A549 (cell line): ENCODE data around the gene RRP12. TPM values are rescaled to one million over a fixed set of nuclear protein-coding genes. Genes with fewer than 3 reads are reported as not detected.

Experiments
- ATAC-seq, 2 experiments: fragments of 200-7000 bp in 1 of 2; fragments of >200 bp in 1 of 2; cut with Nextera tagmentation in 1 of 2; cut with Tn5 transposase in 1 of 2; 3 replicates each; pipeline versions ENCODE4 v1.8.0 to v1.9.1; 2018 to 2020; ENCODE audit warnings: mild to moderate bottlenecking in 1 of 2, moderate library complexity in 1 of 2
- CTCF ChIA-PET: fragments of 300-600 bp; sonication (Branson Sonifier 250); formaldehyde crosslinking; extraction: SDS; loops from one replicate; lab custom pipeline; 2021; ENCODE audit warnings: antibody characterized with exemption, inconsistent platforms; lab: Yijun Ruan, JAX
- POLR2A ChIA-PET: fragments of 350-600 bp; formaldehyde crosslinking; extraction: SDS; loops from one replicate; lab custom pipeline; 2021; ENCODE audit warnings: antibody characterized with exemption, inconsistent platforms; lab: Yijun Ruan, JAX
- DNase-seq, 2 experiments: peaks; one replicate each; pipeline versions ENCODE4 v3.0.0 to v3.0.0-alpha.2; 2011 to 2016; ENCODE audit warnings: low read depth in 1 of 2, low spot score in 1 of 2
- FAIRE-seq: peaks from 2 replicates; lab custom pipeline; 2011; peaks lifted over from hg19 to GRCh38; lab: Jason Lieb, UNC
- H3K27ac ChIP-seq, 2 experiments: fragments of >200 bp; sonication (Bioruptor Twin); formaldehyde crosslinking; 3 replicates each; pipeline ENCODE4 v1.5.1; 2016 to 2017
- H3K4me1 ChIP-seq: fragments of >200 bp; sonication (Bioruptor Twin); formaldehyde crosslinking; 3 replicates; pipeline ENCODE4 v1.6.1; 2016
- H3K4me2 ChIP-seq: fragments of >200 bp; sonication (Bioruptor Twin); formaldehyde crosslinking; 3 replicates; pipeline ENCODE4 v1.6.1; 2016
- H3K4me3 ChIP-seq: fragments of >200 bp; sonication (Bioruptor Twin); formaldehyde crosslinking; 3 replicates; pipeline ENCODE4 v1.5.1; 2016
- H3K9me3 ChIP-seq: fragments of >200 bp; sonication (Bioruptor Twin); formaldehyde crosslinking; 3 replicates; pipeline ENCODE4 v1.6.1; 2016
- BHLHE40 ChIP-seq: IDR thresholded peaks from 2 replicates; pipeline ENCODE4 v1.6.1; 2012; ENCODE audit warnings: low read depth, low read length, inconsistent platforms
- E2F6 ChIP-seq: IDR thresholded peaks from 2 replicates; pipeline ENCODE4 v1.6.1; 2012; ENCODE audit warnings: low read depth, borderline replicate concordance
- EP300 ChIP-seq, 2 experiments: fragments of >200 bp; sonication (Bioruptor Twin); formaldehyde crosslinking; IDR thresholded peaks; 2 replicates in 1 of 2; 3 replicates in 1 of 2; pipeline ENCODE4 v1.6.1; 2016 to 2017
- ESRRA ChIP-seq: fragments of 150-350 bp; IDR thresholded peaks from 2 replicates; pipeline ENCODE4 v1.6.1; 2014; ENCODE audit warnings: mild to moderate bottlenecking, low read length, borderline replicate concordance
- FOSB ChIP-seq: fragments of 250-450 bp; sonication (Bioruptor Pico); IDR thresholded peaks from 2 replicates; pipeline ENCODE4 v1.5.0; 2020; ENCODE audit warnings: mild to moderate bottlenecking, moderate library complexity
- FOSL2 ChIP-seq, 2 experiments: fragments of 450-650 bp in 1 of 2; fragments of >200 bp in 1 of 2; sonication (Bioruptor Twin) in 1 of 2; formaldehyde crosslinking; IDR thresholded peaks; 2 replicates each; pipeline versions ENCODE4 v1.5.0 to v1.6.1; 2016 to 2020; ENCODE audit warnings: mild to moderate bottlenecking in 1 of 2, moderate library complexity in 1 of 2
- HEYL ChIP-seq: fragments of 250-450 bp; sonication (Bioruptor Pico); IDR thresholded peaks from 2 replicates; pipeline ENCODE4 v1.8.0; 2021; ENCODE audit warnings: mild to moderate bottlenecking, moderate library complexity
- HMGXB4 ChIP-seq: fragments of 250-450 bp; sonication (Bioruptor Pico); IDR thresholded peaks from 2 replicates; pipeline ENCODE4 v1.5.0; 2021; ENCODE audit warnings: mild to moderate bottlenecking, moderate library complexity, borderline replicate concordance
- HOXB5 ChIP-seq: fragments of 250-450 bp; sonication (Bioruptor Pico); IDR thresholded peaks from 2 replicates; pipeline ENCODE4 v1.5.0; 2020; ENCODE audit warnings: mild to moderate bottlenecking, moderate library complexity
- MAFK ChIP-seq: fragments of 450-650 bp; IDR thresholded peaks from 2 replicates; pipeline ENCODE4 v1.6.1; 2014; ENCODE audit not compliant: partially characterized antibody
- MAZ ChIP-seq: fragments of 150-350 bp; IDR thresholded peaks from 2 replicates; pipeline ENCODE4 v1.6.1; 2014; ENCODE audit warnings: antibody characterized with exemption, low read depth, low read length, borderline replicate concordance
- NFE2L2 ChIP-seq: fragments of 150-350 bp; conservative IDR thresholded peaks from 2 replicates; pipeline ENCODE4 v1.6.1; 2014; ENCODE audit warnings: low read length
- NR3C1 ChIP-seq: fragments of >200 bp; sonication (Bioruptor Twin); formaldehyde crosslinking; IDR thresholded peaks from 3 replicates; pipeline ENCODE4 v1.6.1; 2017
- POLR2A ChIP-seq: IDR thresholded peaks from 2 replicates; pipeline ENCODE4 v1.6.1; 2012; ENCODE audit warnings: mild to moderate bottlenecking, low read length
- RAD21 ChIP-seq, 2 experiments: fragments of >200 bp in 1 of 2; sonication (Bioruptor Twin) in 1 of 2; formaldehyde crosslinking in 1 of 2; IDR thresholded peaks in 1 of 2; conservative IDR thresholded peaks in 1 of 2; 2 replicates in 1 of 2; 3 replicates in 1 of 2; pipeline ENCODE4 v1.6.1; 2012 to 2018; ENCODE audit warnings: inconsistent platforms in 1 of 2
- REST ChIP-seq: fragments of 200-600 bp; sonication (generic); IDR thresholded peaks from 2 replicates; pipeline ENCODE4 v1.6.1; 2016; ENCODE audit warnings: antibody characterized with exemption, mild to moderate bottlenecking, moderate library complexity
- RNF2 ChIP-seq: fragments of 200-600 bp; sonication (generic); IDR thresholded peaks from 2 replicates; pipeline ENCODE4 v1.6.1; 2016; ENCODE audit warnings: low read depth, mild to moderate bottlenecking, antibody characterized with exemption, moderate library complexity, borderline replicate concordance
- SMC3 ChIP-seq: fragments of >200 bp; sonication (Bioruptor Twin); formaldehyde crosslinking; IDR thresholded peaks from 3 replicates; pipeline ENCODE4 v1.6.1; 2018; ENCODE audit warnings: inconsistent platforms
- ZNF302 ChIP-seq: fragments of 250-450 bp; sonication (Bioruptor Pico); IDR thresholded peaks from 2 replicates; pipeline ENCODE4 v1.9.0; 2021; ENCODE audit warnings: inconsistent platforms, mild to moderate bottlenecking, moderate library complexity
- ZSCAN20 ChIP-seq: fragments of 250-450 bp; sonication (Bioruptor Pico); IDR thresholded peaks from 2 replicates; pipeline ENCODE4 v1.8.0; 2022; ENCODE audit warnings: mild to moderate bottlenecking, moderate library complexity
- WGBS: methylation state at CpG from one replicate; pipeline ENCODE4 v1.1.6; 2017; ENCODE audit errors: missing lambda C conversion rate; 5-methylcytosine and 5-hydroxymethylcytosine counted together
- polyA plus RNA-seq, 4 experiments: library from polyadenylated mRNA; depleted of rRNA in 3 of 4; stranded (reverse); fragments of >200 nt; fragmentation: RNase III in 1 of 4; extraction: RNeasy Plus Mini Kit Qiagen cat#74134 plus additional on column Dnase treatment in 1 of 4; gene quantifications; 2 replicates in 3 of 4; 3 replicates in 1 of 4; pipeline ENCODE4 v1.2.3, GENCODE V29; 2011 to 2017

Gene RRP12
- polyA plus RNA-seq, 2 of the 4 experiments (the other 2 are of a cell fraction) = 37.9 to 40.8 TPM

GRCh38 chr10:97314671-97315070, 86.5 kb downstream of the RRP12 start:
- POLR2A ChIA-PET = no interaction called here

GRCh38 chr10:97312897-97313296, 88.2 kb downstream of the RRP12 start:
- ChIA-PET POLR2A (no interaction called here), CTCF (interaction anchor here (0.8 to 1.2 kb wide), 2 partner anchors 9 to 34 kb away, joined by 3 to 10 read pairs; no protein-coding TSS in a partner anchor)
- Histone ChIP-seq H3K4me1 (no peaks in the 10 kb centered on the region), H3K4me3 (no peak overlapping the region), H3K4me2 (no peak overlapping the region), H3K9me3 (no peaks in the 10 kb centered on the region), H3K27ac (no peak overlapping the region)
- TF ChIP-seq SMC3 (no peak), FOSL2 (IDR thresholded peaks at IDR 0.05) (no peak), FOSL2 (CRISPR knock-in tag; IDR thresholded peaks at IDR 0.05) (no peak), MAFK (peak; percentile 47), POLR2A (no peak)
- WGBS = 82% methylated on average over 6 of the region's 6 CpGs
- no peak for ATAC-seq
- FAIRE-seq = no peak
- no peak for DNase-seq

More at GRCh38 chr10:97314671-97315070, 86.5 kb downstream of the RRP12 start:
- Histone ChIP-seq H3K4me1 (no peaks in the 10 kb centered on the region), H3K27ac (no peak overlapping the region), H3K9me3 (no peaks in the 10 kb centered on the region), H3K4me3 (no peak overlapping the region), H3K4me2 (no peak overlapping the region)
- DNase-seq = no peak
- TF ChIP-seq MAFK (peak; percentile 46), HEYL (no peak)
- CTCF ChIA-PET = interaction anchor here (1.0 to 3.0 kb wide), 3 partner anchors 10 to 92 kb away, joined by 3 to 18 read pairs (median 4); no protein-coding TSS in a partner anchor
- WGBS = 41% methylated on average over 4 of the region's 4 CpGs
- no peak for ATAC-seq
- no peak for FAIRE-seq

- 86% methylated on average over 4 of the region's 4 CpGs for WGBS
- FAIRE-seq (no peak), ATAC-seq (no peak), DNase-seq (no peak)
- Histone ChIP-seq H3K4me1 (no peaks in the 10 kb centered on the region), H3K9me3 (no peaks in the 10 kb centered on the region), H3K4me3 (no peak overlapping the region), H3K27ac (no peak overlapping the region), H3K4me2 (no peak overlapping the region)
- TF ChIP-seq RNF2 (no peak), REST (no peak), BHLHE40 (no peak), HMGXB4 (no peak), ZNF302 (CRISPR knock-in tag) (no peak), NFE2L2 (no peak), FOSL2 (IDR thresholded peaks at IDR 0.05) (no peak), FOSL2 (CRISPR knock-in tag; IDR thresholded peaks at IDR 0.05) (no peak), FOSB (CRISPR knock-in tag) (no peak), HOXB5 (CRISPR knock-in tag) (no peak), MAZ (no peak), RAD21 (conservative IDR thresholded peaks at IDR 0.05 in 1 of 2, IDR thresholded peaks at IDR 0.05 in 1 of 2) (no peak), NR3C1 (no peak), ESRRA (no peak), ZSCAN20 (CRISPR knock-in tag) (no peak), E2F6 (no peak), EP300 (IDR thresholded peaks at IDR 0.05) (no peak)
- ChIA-PET CTCF (interaction anchor here (0.6 to 1.1 kb wide), 3 partner anchors 32 to 499 kb away, joined by 3 to 5 read pairs (median 5); no protein-coding TSS in a partner anchor), POLR2A (no interaction called here)
Observed at GRCh38 chr10:97311111-97311626, 90.0 kb downstream of the RRP12 start.
